Heart left ventricle (tissue), 16 donors: ENCODE data around the gene RHOH. TPM values are rescaled to one million over a fixed set of nuclear protein-coding genes. Genes with fewer than 3 reads are reported as not detected.

Experiments
- ATAC-seq, 4 donors: fragments of 200-7000 bp; cut with Tn5 transposase; one replicate each; pipeline ENCODE4 v1.9.1; 2020 to 2022; ENCODE audit warnings: moderate library complexity in 4 of 4, mild to moderate bottlenecking in 3 of 4, moderate number of reproducible peaks in 1 of 4
- DNase-seq, 5 donors: peaks; one replicate each; pipeline ENCODE4 v3.0.0-alpha.2; 2020
- H3K27ac ChIP-seq, 12 donors: fragments of 200-600 bp; sonication (generic) in 4 of 12; one replicate each; pipeline versions ENCODE4 v1.5.0 to v1.8.0; 2016 to 2022; ENCODE audit warnings: mild to moderate bottlenecking in 2 of 12
- H3K27me3 ChIP-seq, 9 donors: fragments of 200-600 bp; sonication (generic) in 2 of 9; one replicate each; pipeline versions ENCODE4 v1.5.1 to v1.8.0; 2016 to 2022; ENCODE audit warnings: mild to moderate bottlenecking in 3 of 9
- H3K36me3 ChIP-seq, 9 donors: fragments of 200-600 bp; sonication (generic) in 2 of 9; one replicate each; pipeline versions ENCODE4 v1.5.0 to v1.8.0; 2018 to 2022; ENCODE audit warnings: mild to moderate bottlenecking in 2 of 9
- H3K4me1 ChIP-seq, 12 donors: fragments of 200-600 bp; sonication (generic) in 4 of 12; one replicate each; pipeline versions ENCODE4 v1.5.0 to v1.8.0; 2016 to 2022; ENCODE audit warnings: mild to moderate bottlenecking in 3 of 12
- H3K4me3 ChIP-seq, 12 donors: fragments of 200-600 bp; sonication (generic) in 4 of 12; one replicate each; pipeline versions ENCODE4 v1.5.0 to v1.8.0; 2017 to 2022; ENCODE audit warnings: mild to moderate bottlenecking in 9 of 12, moderate library complexity in 4 of 12
- H3K9me3 ChIP-seq, 12 donors: fragments of 200-600 bp; sonication (generic) in 4 of 12; one replicate each; pipeline versions ENCODE4 v1.5.0 to v1.8.0; 2016 to 2022; ENCODE audit warnings: mild to moderate bottlenecking in 1 of 12
- CTCF ChIP-seq, 12 donors: fragments of 200-600 bp; sonication (generic) in 4 of 12; IDR thresholded peaks; one replicate each; pipeline versions ENCODE4 v1.5.0 to v1.8.0; 2018 to 2022; ENCODE audit warnings: antibody characterized with exemption in 12 of 12, mild to moderate bottlenecking in 5 of 12
- POLR2A ChIP-seq, 2 donors: fragments of 450-650 bp; IDR thresholded peaks; one replicate each; pipeline ENCODE4 v1.6.1; 2017; ENCODE audit warnings: antibody characterized with exemption in 2 of 2, mild to moderate bottlenecking in 2 of 2, moderate library complexity in 2 of 2
- WGBS, 4 donors: extraction: QIAGEN DNeasy Blood & Tissue Kit in 2 of 4; methylation state at CpG; one replicate each; pipeline versions ENCODE4 v1.1.5 to v1.1.7; 2013 to 2018; 5-methylcytosine and 5-hydroxymethylcytosine counted together
- intact Hi-C, 10 donors: fragments of 100-400 bp; cut with DNase I; formaldehyde crosslinking; loops; one replicate each; pipeline versions ENCODE4 v1.11.1 to v1.14.2; 2022
- polyA plus RNA-seq, 2 donors: library from polyadenylated mRNA; stranded (reverse); fragments of 200-250 nt; gene quantifications; one replicate each; pipeline ENCODE4 v1.2.3, GENCODE V29; 2013
- total RNA-seq, 9 donors: library from RNA; depleted of rRNA in 2 of 9; stranded (reverse); fragments of >200 nt in 2 of 9; fragmentation: NEBNext Ultra II Directional in 3 of 9; extraction: Animal tissue kit (Norgen Biotek cat#: 25700) in 3 of 9; gene quantifications; one replicate each; pipeline versions ENCODE4 v1.1.0 to v1.2.4, GENCODE V29; 2016 to 2023
- donor health status: ischemic (EF 13 %, LVEDD 7.1; RV severe dilation, severe dysfunction).
- donor health status: healthy with polysubstance abuse.
- donor health status: DM: no; HTN: yes; CAD: no.
- donor health status: DM: no; HTN: no; CAD: no.
- donor health status: ischemic (EF 25% LVEDD 6.9; RV normal size, moderate dysfunction).
- donor health status: ischemic (EF 25% LVEDD 5.7; RV mildly dilated, moderate dysfunction).
- donor health status: healthy.
- donor health status: DM: yes; HTN: yes; CAD: no.
- donor health status: ischemic (EF 35%, LVEDD 5.7; RV mildly dilated, moderate dysfunction).
- donor health status: nonischemic (EF 11% LVEDD 7.7; RV severe dilation, severe dysfunction).
- donor health status: DM: yes; HTN: yes; CAD: no.
- donor health status: PGD.
- donor health status: ischemic (EF 29% LVEDD 5.4; RV normal size, mild dysfunction).
- donor health status: nonischemic (EF 23%, LVEDD 6.1; RV moderate dilation, normal function).

Gene RHOH
- total and polyA plus RNA-seq, 11 donors, result 0.30 to 6.6 (median 0.59) TPM; not detected in 5

DNA sequence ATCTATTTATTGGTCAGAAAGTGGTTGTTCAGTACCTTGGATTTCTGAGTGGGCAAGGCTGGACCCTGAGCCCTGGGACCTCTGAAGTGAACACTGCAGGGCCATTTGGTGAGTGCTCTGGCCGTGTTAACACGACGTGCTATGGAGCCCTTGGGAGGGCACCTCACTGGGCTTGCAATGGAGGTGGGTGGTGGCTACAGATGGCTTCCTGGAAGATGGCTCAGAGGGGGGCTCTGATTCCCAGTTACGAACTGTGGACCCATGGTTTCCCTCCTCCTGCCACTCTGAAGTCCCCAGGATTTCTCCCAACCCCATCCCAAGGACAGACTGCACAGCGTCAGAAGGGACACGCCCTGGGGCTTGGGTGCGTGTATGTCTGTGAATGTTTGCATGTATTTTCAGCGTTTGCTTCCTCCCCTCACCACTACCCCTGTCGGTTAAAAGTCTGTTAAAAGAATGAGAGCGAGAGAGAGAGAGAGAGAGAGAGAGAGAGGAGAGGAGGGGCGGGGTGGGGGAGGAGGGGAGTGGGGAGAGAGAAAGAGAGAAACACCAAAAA is 3.7 kb upstream of the RHOH start:
- no peaks in the 10 kb centered on the region for H3K4me1 ChIP-seq
- intact Hi-C loops, result no loop called here
- no peak for DNase-seq
- H3K36me3 ChIP-seq, result no peaks in the 10 kb centered on the region
- 64 to 69% (median 66%) methylated on average over 9 to 11 of the region's 11 CpGs for WGBS, 4 donors
- peak overlapping the region in 1 of 12 donors; percentile 30 for H3K4me3 ChIP-seq
- ATAC-seq, result no peak
- peaks cover 0 to 5% (median 0%) of the 10 kb centered on the region in 9 donors for H3K27me3 ChIP-seq
- no peaks in the 10 kb centered on the region for H3K9me3 ChIP-seq
- TF ChIP-seq CTCF (IDR thresholded peaks at IDR 0.05), result no peak
- no peak for TF ChIP-seq POLR2A (IDR thresholded peaks at IDR 0.05)
- H3K27ac ChIP-seq, result peak overlapping the region in 1 of 12 donors; percentile 78

GRCh38 chr4:40193578-40193977 is 3.3 kb upstream of the RHOH start:
- H3K4me1 ChIP-seq, result no peaks in the 10 kb centered on the region
- intact Hi-C loops, result no loop called here
- H3K36me3 ChIP-seq, result no peaks in the 10 kb centered on the region
- no peaks in the 10 kb centered on the region for H3K9me3 ChIP-seq
- TF ChIP-seq POLR2A (IDR thresholded peaks at IDR 0.05), result no peak
- TF ChIP-seq CTCF (IDR thresholded peaks at IDR 0.05), result no peak
- 81 to 87% (median 83%) methylated on average over 7 of the region's 7 CpGs for WGBS, 4 donors
- peaks cover 0 to 5% (median 0%) of the 10 kb centered on the region in 9 donors for H3K27me3 ChIP-seq
- no peak for ATAC-seq
- no peak for DNase-seq
- H3K27ac ChIP-seq, result peak overlapping the region in 1 of 12 donors; percentile 78
- H3K4me3 ChIP-seq, result peak overlapping the region in 1 of 12 donors; percentile 15

DNA sequence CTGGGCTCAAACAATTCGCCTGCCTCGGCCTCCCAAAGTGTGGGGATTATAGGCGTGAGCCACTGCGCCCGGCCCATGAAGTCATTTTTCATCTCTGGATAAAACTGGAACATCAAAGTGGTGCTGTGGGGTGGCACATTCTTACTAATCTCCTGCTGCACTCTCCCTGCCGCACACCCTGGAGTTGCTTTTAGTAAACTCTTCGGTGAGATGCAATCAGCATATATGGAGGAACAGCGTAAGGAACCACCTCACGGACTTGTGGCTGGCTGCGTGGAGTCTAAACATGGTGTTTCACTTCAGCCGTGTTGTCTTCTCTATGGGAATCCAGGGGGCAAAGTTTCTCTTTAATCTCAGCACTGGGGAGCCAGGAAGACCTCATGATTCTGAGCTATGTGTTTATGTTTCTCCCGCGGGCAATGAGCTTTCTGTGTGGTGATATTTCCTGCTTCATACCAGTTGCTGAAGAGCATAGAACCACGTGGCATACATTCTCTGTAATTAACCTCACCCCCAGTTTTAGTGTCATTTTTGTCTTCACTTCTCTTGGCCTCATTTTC is 2.1 kb upstream of the RHOH start:
- 65 to 73% (median 67%) methylated on average over 12 to 14 of the region's 14 CpGs for WGBS, 4 donors
- Histone ChIP-seq H3K36me3 (no peaks in the 10 kb centered on the region), H3K4me1 (peaks cover 0 to 10% (median 0%) of the 10 kb centered on the region in 12 donors), H3K27me3 (peaks cover 0 to 6% (median 0%) of the 10 kb centered on the region in 9 donors), H3K27ac (peak overlapping the region in 1 of 12 donors; percentile 78), H3K9me3 (no peaks in the 10 kb centered on the region), H3K4me3 (peak overlapping the region in 1 of 12 donors; percentile 34)
- intact Hi-C loops, result no loop called here
- DNase-seq (no peak), ATAC-seq (no peak)
- TF ChIP-seq CTCF (IDR thresholded peaks at IDR 0.05) (no peak), POLR2A (IDR thresholded peaks at IDR 0.05) (no peak)

GRCh38 chr4:40195182-40196177 is 1.4 kb upstream of the RHOH start:
- H3K27me3 ChIP-seq, result peaks cover 0 to 6% (median 0%) of the 10 kb centered on the region in 9 donors
- intact Hi-C loops, result no loop called here
- no peaks in the 10 kb centered on the region for H3K9me3 ChIP-seq
- no peak for ATAC-seq
- DNase-seq, result no peak
- H3K4me1 ChIP-seq, result peaks cover 0 to 13% (median 0%) of the 10 kb centered on the region in 12 donors
- WGBS, 4 donors, result 88 to 94% (median 91%) methylated on average over 10 of the region's 10 CpGs
- no peak for TF ChIP-seq CTCF (IDR thresholded peaks at IDR 0.05)
- no peak for TF ChIP-seq POLR2A (IDR thresholded peaks at IDR 0.05)
- H3K4me3 ChIP-seq, result peak overlapping the region in 1 of 12 donors; percentile 54
- H3K36me3 ChIP-seq, result no peaks in the 10 kb centered on the region
- H3K27ac ChIP-seq, result peak overlapping the region in 1 of 12 donors; percentile 89
